Tibial nerve (tissue), 4 donors: Measurements from ENCODE around the gene AKT3.

Experiments
- EP300 ChIP-seq, 2 donors: sonication (generic); formaldehyde crosslinking; IDR thresholded peaks; one replicate each; pipeline ENCODE4 v1.6.1; 2017; ENCODE audit warnings: antibody characterized with exemption in 2 of 2, mild to moderate bottlenecking in 1 of 2
- POLR2A ChIP-seq, 2 donors: fragments of 450-650 bp; IDR thresholded peaks; one replicate each; pipeline ENCODE4 v1.6.1; 2017; ENCODE audit warnings: antibody characterized with exemption in 2 of 2, mild to moderate bottlenecking in 2 of 2, moderate library complexity in 2 of 2
- TF ChIP-seq, protein P1 (sequence below), 5 experiments: fragments of 200-600 bp in 3 of 5; fragments of 450-650 bp in 2 of 5; sonication (generic) in 3 of 5; IDR thresholded peaks; one replicate each; pipeline ENCODE4 v1.5.1; 2016 to 2019; ENCODE audit warnings: antibody characterized with exemption in 5 of 5, mild to moderate bottlenecking in 3 of 5, moderate library complexity in 2 of 5

DNA sequence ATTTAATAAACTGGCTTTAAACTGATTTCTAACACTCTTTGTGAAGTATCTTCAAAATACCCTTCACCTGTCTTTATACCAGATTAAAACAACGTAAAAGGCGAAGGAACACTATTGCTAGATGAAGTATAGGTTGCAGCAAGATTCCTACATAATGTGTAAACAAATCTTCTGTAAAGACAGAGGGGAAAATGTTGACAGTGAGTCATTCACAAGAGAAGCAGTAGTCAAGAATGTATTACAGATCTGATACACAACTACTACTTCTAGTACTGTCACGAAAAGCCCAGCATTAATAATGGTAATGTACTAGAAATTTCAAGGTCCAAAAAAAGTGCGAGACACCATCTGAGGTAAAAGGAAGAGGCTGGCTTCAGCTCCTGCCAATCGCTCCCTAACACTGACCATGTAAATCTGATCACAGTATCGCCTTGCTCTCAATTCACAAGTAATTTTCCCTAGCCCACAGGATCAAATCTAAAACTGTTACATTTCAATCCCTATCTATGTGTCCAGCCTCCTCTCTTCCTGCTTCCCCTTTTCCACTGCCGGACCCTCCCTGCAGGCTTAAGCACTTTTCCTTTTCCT is 290.4 kb downstream of the AKT3 start:
- TF ChIP-seq, protein P1, sequence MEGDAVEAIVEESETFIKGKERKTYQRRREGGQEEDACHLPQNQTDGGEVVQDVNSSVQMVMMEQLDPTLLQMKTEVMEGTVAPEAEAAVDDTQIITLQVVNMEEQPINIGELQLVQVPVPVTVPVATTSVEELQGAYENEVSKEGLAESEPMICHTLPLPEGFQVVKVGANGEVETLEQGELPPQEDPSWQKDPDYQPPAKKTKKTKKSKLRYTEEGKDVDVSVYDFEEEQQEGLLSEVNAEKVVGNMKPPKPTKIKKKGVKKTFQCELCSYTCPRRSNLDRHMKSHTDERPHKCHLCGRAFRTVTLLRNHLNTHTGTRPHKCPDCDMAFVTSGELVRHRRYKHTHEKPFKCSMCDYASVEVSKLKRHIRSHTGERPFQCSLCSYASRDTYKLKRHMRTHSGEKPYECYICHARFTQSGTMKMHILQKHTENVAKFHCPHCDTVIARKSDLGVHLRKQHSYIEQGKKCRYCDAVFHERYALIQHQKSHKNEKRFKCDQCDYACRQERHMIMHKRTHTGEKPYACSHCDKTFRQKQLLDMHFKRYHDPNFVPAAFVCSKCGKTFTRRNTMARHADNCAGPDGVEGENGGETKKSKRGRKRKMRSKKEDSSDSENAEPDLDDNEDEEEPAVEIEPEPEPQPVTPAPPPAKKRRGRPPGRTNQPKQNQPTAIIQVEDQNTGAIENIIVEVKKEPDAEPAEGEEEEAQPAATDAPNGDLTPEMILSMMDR (IDR thresholded peaks at IDR 0.05), result no peak
- no peak for TF ChIP-seq EP300 (IDR thresholded peaks at IDR 0.05)
- TF ChIP-seq POLR2A (IDR thresholded peaks at IDR 0.05), result no peak
